Neural progenitor cell (in vitro differentiated cells): Measurements from ENCODE around the gene CRIM1. TPM values are rescaled to one million over a fixed set of nuclear protein-coding genes. Genes with fewer than 3 reads are reported as not detected.

Experiments used
- DNase-seq: peaks from one replicate; pipeline ENCODE4 v3.0.0-alpha.2; 2016; ENCODE audit warnings: low spot score
- H2AFZ ChIP-seq: fragments of 200-600 bp; sonication (generic); replicated peaks from 2 replicates; pipeline ENCODE4 v1.6.1; 2016; ENCODE audit warnings: antibody characterized with exemption
- H3F3A ChIP-seq: fragments of 200-600 bp; sonication (generic); 2 replicates; pipeline ENCODE4 v1.6.1; 2016; ENCODE audit warnings: antibody characterized with exemption, low read depth
- H3K27ac ChIP-seq: fragments of 200-600 bp; sonication (generic); 2 replicates; pipeline ENCODE4 v1.5.1; 2016; ENCODE audit warnings: mild to moderate bottlenecking
- H3K27me3 ChIP-seq: fragments of 200-600 bp; sonication (generic); 2 replicates; pipeline ENCODE4 v1.6.1; 2016; ENCODE audit warnings: mild to moderate bottlenecking, moderate library complexity
- H3K36me3 ChIP-seq: fragments of 200-600 bp; sonication (generic); 2 replicates; pipeline ENCODE4 v1.5.1; 2016
- H3K4me1 ChIP-seq: fragments of 200-600 bp; sonication (generic); 2 replicates; pipeline ENCODE4 v1.6.1; 2016; ENCODE audit warnings: mixed run types
- H3K4me2 ChIP-seq: fragments of 200-600 bp; sonication (generic); 2 replicates; pipeline ENCODE4 v1.6.1; 2016
- H3K4me3 ChIP-seq: fragments of 200-600 bp; sonication (generic); 2 replicates; pipeline ENCODE4 v1.5.1; 2016
- H3K79me2 ChIP-seq: fragments of 200-600 bp; sonication (generic); 2 replicates; pipeline ENCODE4 v1.6.1; 2016; ENCODE audit warnings: low read depth
- H3K9ac ChIP-seq: fragments of 200-600 bp; sonication (generic); 2 replicates; pipeline ENCODE4 v1.6.1; 2016
- H3K9me3 ChIP-seq: fragments of 200-600 bp; sonication (generic); 2 replicates; pipeline ENCODE4 v1.5.1; 2016; ENCODE audit warnings: low read depth
- H4K20me1 ChIP-seq: fragments of 200-600 bp; sonication (generic); 2 replicates; pipeline ENCODE4 v1.6.1; 2016; ENCODE audit warnings: low read depth
- H3K27ac Mint-ChIP-seq: 3 replicates; pipeline ENCODE4 v1.8.0; 2021; ENCODE audit warnings: mixed read lengths
- H3K27me3 Mint-ChIP-seq: 2 replicates; pipeline ENCODE4 v1.8.0; 2022; ENCODE audit warnings: low read depth, mild to moderate bottlenecking, inconsistent platforms, moderate library complexity, mixed read lengths; ENCODE audit not compliant: insufficient read depth
- H3K36me3 Mint-ChIP-seq: 3 replicates; pipeline ENCODE4 v1.8.0; 2021; ENCODE audit warnings: mixed read lengths
- H3K4me1 Mint-ChIP-seq: 3 replicates; pipeline ENCODE4 v1.8.0; 2021; ENCODE audit warnings: mixed read lengths
- H3K4me3 Mint-ChIP-seq: 3 replicates; pipeline ENCODE4 v1.8.0; 2021; ENCODE audit warnings: mild to moderate bottlenecking, moderate library complexity, mixed read lengths
- H3K9me3 Mint-ChIP-seq: 3 replicates; pipeline ENCODE4 v1.8.0; 2020; ENCODE audit warnings: mixed read lengths
- CTCF ChIP-seq: fragments of 200-600 bp; sonication (generic); IDR thresholded peaks from 2 replicates; pipeline ENCODE4 v1.5.1; 2017; ENCODE audit warnings: antibody characterized with exemption, mild to moderate bottlenecking
- EZH2 ChIP-seq: fragments of 200-600 bp; sonication (generic); IDR thresholded peaks from 2 replicates; pipeline ENCODE4 v1.6.1; 2017; ENCODE audit warnings: antibody characterized with exemption, mild to moderate bottlenecking, moderate library complexity
- EZH2phosphoT487 ChIP-seq: fragments of 200-600 bp; sonication (generic); IDR thresholded peaks from 2 replicates; pipeline ENCODE4 v1.6.1; 2017; ENCODE audit warnings: antibody characterized with exemption
- total RNA-seq: library from RNA; depleted of rRNA; stranded (reverse); fragments of >200 nt; gene quantifications from 2 replicates; pipeline ENCODE4 v1.2.3, GENCODE V29; 2015; ENCODE audit warnings: low replicate concordance

CRIM1 gene
- total RNA-seq, 1 donor from 2014 or later: 4.9 TPM

DNA sequence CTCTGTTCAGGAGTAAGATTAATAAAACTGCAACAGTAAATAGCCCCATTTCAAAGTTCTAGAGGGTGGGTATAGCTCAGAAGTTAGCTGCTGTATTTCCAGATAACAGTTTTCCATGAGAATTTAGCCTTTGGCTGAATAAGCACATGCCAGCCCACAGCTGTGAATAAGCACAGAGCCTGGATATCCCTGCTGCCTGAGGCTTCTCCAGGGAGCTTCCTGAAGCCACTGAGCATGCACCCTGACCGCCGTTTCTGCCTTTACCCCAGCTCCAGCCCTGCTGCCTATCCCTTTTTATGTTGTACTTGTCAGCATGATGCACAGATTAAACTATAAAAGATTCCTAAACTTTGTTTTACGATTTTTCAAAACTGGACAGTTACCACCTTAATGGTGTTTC, 157.1 kb downstream of the CRIM1 start:
- no peaks in the 10 kb centered on the region for H3K9me3 ChIP-seq
- Mint-ChIP-seq H3K36me3 (peaks cover 23% of the 10 kb centered on the region), H3K4me3 (no peak overlapping the region), H3K4me1 (no peaks in the 10 kb centered on the region), H3K27ac (no peak overlapping the region), H3K27me3 (no peaks in the 10 kb centered on the region), H3K9me3 (no peaks in the 10 kb centered on the region)
- H3K27me3 ChIP-seq: no peaks in the 10 kb centered on the region
- no peak overlapping the region for H3K27ac ChIP-seq
- no peak overlapping the region for H3K4me3 ChIP-seq
- H3K4me1 ChIP-seq: no peaks in the 10 kb centered on the region
- H3K36me3 ChIP-seq: no peaks in the 10 kb centered on the region
- peaks cover 2% of the 10 kb centered on the region for H4K20me1 ChIP-seq
- H3F3A ChIP-seq: no peaks in the 10 kb centered on the region
- no peak overlapping the region for H3K9ac ChIP-seq
- TF ChIP-seq CTCF (no peak), EZH2phosphoT487 (no peak), EZH2 (no peak)
- H3K4me2 ChIP-seq: no peak overlapping the region
- no peaks in the 10 kb centered on the region for H3K79me2 ChIP-seq
- no peak for DNase-seq
- H2AFZ ChIP-seq: no peak overlapping the region

DNA sequence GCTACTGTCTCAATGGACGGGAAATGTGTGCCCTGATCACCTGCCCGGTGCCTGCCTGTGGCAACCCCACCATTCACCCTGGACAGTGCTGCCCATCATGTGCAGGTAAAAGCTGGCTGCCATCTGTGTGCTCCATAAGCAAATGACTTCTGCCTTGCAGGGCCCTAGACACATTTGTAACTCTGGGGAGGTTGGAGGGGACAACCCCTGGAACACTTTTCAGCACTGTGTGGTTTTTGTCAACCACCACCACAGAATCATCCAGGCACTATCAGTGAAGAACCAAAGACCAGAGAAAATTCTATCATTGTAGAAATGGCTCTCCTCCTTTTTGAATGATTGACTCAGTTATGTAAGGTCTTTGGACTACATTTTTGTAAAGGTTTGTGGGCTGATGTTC, 158.1 kb downstream of the CRIM1 start:
- H2AFZ ChIP-seq: no peak overlapping the region
- TF ChIP-seq EZH2 (no peak), CTCF (no peak), EZH2phosphoT487 (no peak)
- no peaks in the 10 kb centered on the region for H3K27me3 Mint-ChIP-seq
- H3F3A ChIP-seq: no peaks in the 10 kb centered on the region
- H3K36me3 Mint-ChIP-seq: peaks cover 23% of the 10 kb centered on the region
- no peak overlapping the region for H3K4me3 ChIP-seq
- no peaks in the 10 kb centered on the region for H4K20me1 ChIP-seq
- H3K27ac ChIP-seq: no peak overlapping the region
- no peak overlapping the region for H3K4me2 ChIP-seq
- H3K4me1 ChIP-seq: no peaks in the 10 kb centered on the region
- no peak for DNase-seq
- H3K27me3 ChIP-seq: no peaks in the 10 kb centered on the region
- no peak overlapping the region for H3K9ac ChIP-seq
- no peaks in the 10 kb centered on the region for H3K9me3 Mint-ChIP-seq
- no peak overlapping the region for H3K4me3 Mint-ChIP-seq
- no peaks in the 10 kb centered on the region for H3K79me2 ChIP-seq
- H3K36me3 ChIP-seq: no peaks in the 10 kb centered on the region
- H3K4me1 Mint-ChIP-seq: no peaks in the 10 kb centered on the region
- H3K9me3 ChIP-seq: no peaks in the 10 kb centered on the region
- no peak overlapping the region for H3K27ac Mint-ChIP-seq

GRCh38 chr2:36515538-36515937, 160.0 kb downstream of the CRIM1 start:
- Histone ChIP-seq H3K9me3 (no peaks in the 10 kb centered on the region), H3K79me2 (no peaks in the 10 kb centered on the region), H2AFZ (no peak overlapping the region), H3K4me1 (no peaks in the 10 kb centered on the region), H3F3A (no peaks in the 10 kb centered on the region), H3K27ac (no peak overlapping the region), H3K9ac (no peak overlapping the region), H3K4me3 (no peak overlapping the region), H4K20me1 (no peaks in the 10 kb centered on the region), H3K27me3 (no peaks in the 10 kb centered on the region), H3K4me2 (no peak overlapping the region), H3K36me3 (no peaks in the 10 kb centered on the region)
- H3K4me1 Mint-ChIP-seq: no peaks in the 10 kb centered on the region
- peaks cover 27% of the 10 kb centered on the region for H3K36me3 Mint-ChIP-seq
- H3K9me3 Mint-ChIP-seq: no peaks in the 10 kb centered on the region
- no peaks in the 10 kb centered on the region for H3K27me3 Mint-ChIP-seq
- TF ChIP-seq CTCF (no peak), EZH2phosphoT487 (no peak), EZH2 (no peak)
- no peak for DNase-seq
- no peak overlapping the region for H3K27ac Mint-ChIP-seq
- H3K4me3 Mint-ChIP-seq: no peak overlapping the region
